Measurements from ENCODE around the gene NEURL2. TPM values are rescaled to one million over a fixed set of nuclear protein-coding genes. Genes with fewer than 3 reads are reported as not detected.

NEURL2 gene
- total and polyA plus RNA-seq, 2 experiments from 2014 or later: 4.6 to 10.9 TPM

GRCh38 chr20:45866454-45866853 is 24.6 kb downstream of the NEURL2 start (continued):
- TF ChIP-seq EZH2phosphoT487 (IDR thresholded peaks at IDR 0.05; ENCODE audit: unreplicated experiment) (no peak), ZNF114 (CRISPR knock-in tag; IDR thresholded peaks at IDR 0.05) (no peak), REST (IDR thresholded peaks at IDR 0.05; ENCODE audit: unreplicated experiment) (no peak), POLR2AphosphoS5 (IDR thresholded peaks at IDR 0.05; ENCODE audit: low read depth) (no peak), EZH2 (IDR thresholded peaks at IDR 0.05; ENCODE audit: low read depth, unreplicated experiment) (no peak), JUNB (IDR thresholded peaks at IDR 0.05; ENCODE audit: unreplicated experiment) (no peak), NANOG (IDR thresholded peaks at IDR 0.05; ENCODE audit: borderline replicate concordance) (no peak)

GRCh38 chr20:45863543-45864470 is 27.2 kb downstream of the NEURL2 start:
- Histone ChIP-seq H3K79me2 (replicated peaks; ENCODE audit: insufficient read depth) (peaks cover 2% of the 10 kb centered on the region; the same call in 1 of the 2 replicates), H2AFZ (no peak overlapping the region), H4K20me1 (replicated peaks; ENCODE audit: insufficient read depth) (no peaks in the 10 kb centered on the region), H3K4me2 (no peak overlapping the region), H3K36me3 (ENCODE audit: insufficient read depth) (0 out of 2 replicates have a peak, but pooled peaks cover 3% of the 10 kb centered on the region), H3K27ac (ENCODE audit: low read depth) (no peak overlapping the region), H3K4me3 (no peak overlapping the region), H3K27me3 (ENCODE audit: insufficient read depth) (no peaks in the 10 kb centered on the region), H3K9me2 (ENCODE audit: insufficient read depth) (no peaks in the 10 kb centered on the region), H3K4me1 (ENCODE audit: insufficient read depth) (peaks cover 14% of the 10 kb centered on the region), H3F3A (replicated peaks; ENCODE audit: low read depth) (0 out of 2 replicates have a peak, but pooled peaks cover 6% of the 10 kb centered on the region)
- no peak for ATAC-seq
- no peaks in the 10 kb centered on the region for H3K9me3 Mint-ChIP-seq
- H3K4me1 Mint-ChIP-seq: peaks cover 13% of the 10 kb centered on the region
- H3K27ac Mint-ChIP-seq: no peak overlapping the region
- peaks cover 3% of the 10 kb centered on the region; the same call in 1 of the 3 replicates for H3K36me3 Mint-ChIP-seq (ENCODE audit: low read depth)
- DNase-seq (ENCODE audit: low spot score): no peak
- no peak overlapping the region for H3K4me3 Mint-ChIP-seq
- no peaks in the 10 kb centered on the region for H3K27me3 Mint-ChIP-seq (ENCODE audit: insufficient read depth, low read depth, poor library complexity)
- TF ChIP-seq ZNF114 (CRISPR knock-in tag; IDR thresholded peaks at IDR 0.05) (no peak), ZNF462 (CRISPR knock-in tag; IDR thresholded peaks at IDR 0.05) (no peak), CREB1 (CRISPR knock-in tag; IDR thresholded peaks at IDR 0.05; ENCODE audit: low read depth) (no peak), EZH2 (IDR thresholded peaks at IDR 0.05; ENCODE audit: low read depth, unreplicated experiment) (no peak), STAT1 (IDR thresholded peaks at IDR 0.05; ENCODE audit: unreplicated experiment) (no peak), CTCF (conservative IDR thresholded peaks at IDR 0.05; ENCODE audit: low read depth in 2 of 2) (no peak)

Measured in GM23338 (cell line).